IMR-90 (cell line): Measurements from ENCODE around the gene RRP1B. TPM values are rescaled to one million over a fixed set of nuclear protein-coding genes. Genes with fewer than 3 reads are reported as not detected.

Experiments used
- ATAC-seq: fragments of 200-7000 bp; cut with Tn5 transposase; 2 replicates; pipeline ENCODE4 v1.9.1; 2020; ENCODE audit warnings: low read depth, mild to moderate bottlenecking, moderate library complexity
- BruUV-seq: library from RNA; stranded (reverse); fragments of 400-500 nt; replicated peaks from 2 replicates; lab custom pipeline; 2021; lab: Mats Ljungman, UMichigan
- CTCF ChIA-PET: fragments of 300-600 bp; formaldehyde crosslinking; extraction: SDS; loops from one replicate; lab custom pipeline; 2021; ENCODE audit warnings: antibody characterized with exemption; lab: Yijun Ruan, JAX
- POLR2A ChIA-PET: fragments of 300-600 bp; sonication (Branson Sonifier 250); formaldehyde crosslinking; loops from one replicate; lab custom pipeline; 2022; ENCODE audit warnings: antibody characterized with exemption; ENCODE audit not compliant: unreplicated experiment; lab: Charles Lee
- DNase-seq: peaks from one replicate; pipeline ENCODE4 v3.0.0; 2013
- H2AFZ ChIP-seq: replicated peaks from 2 replicates; pipeline ENCODE3; 2013; ENCODE audit warnings: low read length, mild to moderate bottlenecking; ENCODE audit not compliant: poor library complexity
- H2AK5ac ChIP-seq: 2 replicates; pipeline ENCODE4 v1.6.1; 2013; ENCODE audit warnings: low read depth, low read length, inconsistent platforms
- H2AK9ac ChIP-seq: replicated peaks from 2 replicates; pipeline ENCODE3; 2013; ENCODE audit warnings: mild to moderate bottlenecking, low read depth, low read length, moderate library complexity; ENCODE audit not compliant: poor library complexity
- H2BK120ac ChIP-seq: 2 replicates; pipeline ENCODE4 v1.6.1; 2013; ENCODE audit warnings: low read depth, low read length, inconsistent platforms
- H2BK15ac ChIP-seq: 3 replicates; pipeline ENCODE4 v1.6.1; 2013; ENCODE audit warnings: low read depth, low read length, inconsistent platforms
- H2BK20ac ChIP-seq: 2 replicates; pipeline ENCODE4 v1.6.1; 2013; ENCODE audit warnings: low read depth, mild to moderate bottlenecking, inconsistent platforms, low read length, moderate library complexity
- H2BK5ac ChIP-seq: 2 replicates; pipeline ENCODE4 v1.6.1; 2013; ENCODE audit warnings: mild to moderate bottlenecking, low read depth, low read length, inconsistent platforms; ENCODE audit not compliant: poor library complexity, severe bottlenecking
- H3K14ac ChIP-seq: replicated peaks from 2 replicates; pipeline ENCODE4 v1.6.1; 2013; ENCODE audit warnings: low read depth, low read length, inconsistent platforms
- H3K18ac ChIP-seq: 2 replicates; pipeline ENCODE4 v1.6.1; 2013; ENCODE audit warnings: low read depth, low read length, control low read depth
- H3K23ac ChIP-seq: 2 replicates; pipeline ENCODE4 v1.6.1; 2013; ENCODE audit warnings: low read depth, low read length, inconsistent platforms
- H3K27ac ChIP-seq: 2 replicates; pipeline ENCODE4 v1.5.1; 2013; ENCODE audit warnings: mild to moderate bottlenecking, control low read depth, low read length; ENCODE audit not compliant: insufficient read depth
- H3K27me3 ChIP-seq: 2 replicates; pipeline ENCODE4 v1.6.1; 2013; ENCODE audit warnings: low read length; ENCODE audit not compliant: control insufficient read depth, insufficient read depth
- H3K36me3 ChIP-seq: 2 replicates; pipeline ENCODE4 v1.6.1; 2013; ENCODE audit warnings: low read length, mixed read lengths; ENCODE audit not compliant: control insufficient read depth, insufficient read depth
- H3K4ac ChIP-seq: 2 replicates; pipeline ENCODE4 v1.6.1; 2013; ENCODE audit warnings: low read depth, low read length, inconsistent platforms
- H3K4me1 ChIP-seq: 2 replicates; pipeline ENCODE4 v1.6.1; 2013; ENCODE audit warnings: low read length, mixed read lengths; ENCODE audit not compliant: control insufficient read depth, insufficient read depth
- H3K4me2 ChIP-seq: 2 replicates; pipeline ENCODE4 v1.6.1; 2013; ENCODE audit warnings: low read depth, mild to moderate bottlenecking, control low read depth, low read length, moderate library complexity
- H3K4me3 ChIP-seq: 2 replicates; pipeline ENCODE4 v1.5.1; 2013; ENCODE audit warnings: low read depth, mild to moderate bottlenecking, control low read depth, low read length, moderate library complexity; ENCODE audit not compliant: insufficient read depth
- H3K56ac ChIP-seq: 2 replicates; pipeline ENCODE4 v1.6.1; 2013; ENCODE audit warnings: low read length, inconsistent platforms; ENCODE audit not compliant: insufficient read depth; ENCODE audit errors: extremely low read depth
- H3K79me1 ChIP-seq, 2 experiments: 2 replicates each; pipeline ENCODE4 v1.6.1; 2013; ENCODE audit warnings: low read length in 2 of 2, inconsistent platforms in 1 of 2, low read depth in 1 of 2
- H3K9ac ChIP-seq: 2 replicates; pipeline ENCODE4 v1.6.1; 2013; ENCODE audit warnings: low read depth, low read length, control low read depth
- H3K9me1 ChIP-seq: 2 replicates; pipeline ENCODE4 v1.6.1; 2013; ENCODE audit warnings: low read length, inconsistent platforms; ENCODE audit not compliant: insufficient read depth
- H3K9me3 ChIP-seq: 2 replicates; pipeline ENCODE4 v1.6.1; 2013; ENCODE audit warnings: low read length; ENCODE audit not compliant: control insufficient read depth, insufficient read depth
- H4K20me1 ChIP-seq: 2 replicates; pipeline ENCODE4 v1.6.1; 2013; ENCODE audit warnings: low read length, inconsistent platforms; ENCODE audit not compliant: insufficient read depth
- H4K5ac ChIP-seq: 2 replicates; pipeline ENCODE4 v1.6.1; 2013; ENCODE audit warnings: mild to moderate bottlenecking, low read depth, low read length, control low read depth
- H4K8ac ChIP-seq, 2 experiments: 2 replicates each; pipeline ENCODE4 v1.6.1; 2013; ENCODE audit warnings: low read depth in 2 of 2, low read length in 2 of 2, control low read depth in 1 of 2, inconsistent platforms in 1 of 2
- H4K91ac ChIP-seq: 2 replicates; pipeline ENCODE4 v1.6.1; 2013; ENCODE audit warnings: low read depth, low read length, inconsistent platforms; ENCODE audit not compliant: insufficient read depth
- CEBPB ChIP-seq: IDR thresholded peaks from 2 replicates; pipeline ENCODE4 v1.6.1; 2012; ENCODE audit warnings: low read depth, low read length, improper control_type of control experiment
- CHD1 ChIP-seq: IDR thresholded peaks from 2 replicates; pipeline ENCODE4 v1.6.1; 2012; ENCODE audit warnings: low read depth, low read length, improper control_type of control experiment
- MAZ ChIP-seq: IDR thresholded peaks from 2 replicates; pipeline ENCODE4 v1.6.1; 2012; ENCODE audit warnings: low read depth, mild to moderate bottlenecking, low read length, improper control_type of control experiment, moderate library complexity, borderline replicate concordance
- NFE2L2 ChIP-seq: fragments of 150-350 bp; IDR thresholded peaks from 2 replicates; pipeline ENCODE4 v1.6.1; 2016; ENCODE audit warnings: low read depth, mild to moderate bottlenecking, low read length
- WGBS, 2 experiments: methylation state at CpG; one replicate each; pipeline versions ENCODE4 v1.1.5 to v1.1.7; 2013; ENCODE audit warnings: missing lambda C conversion rate in 2 of 2; ENCODE audit not compliant: insufficient read length in 1 of 2; ENCODE audit errors: extremely low coverage in 2 of 2; 5-methylcytosine and 5-hydroxymethylcytosine counted together
- dilution Hi-C: fragments of 300-500 bp; cut with HindIII; formaldehyde crosslinking; loops from one replicate; pipeline ENCODE4 v1.14.3; 2018; ENCODE audit warnings: low sequenced_read_pairs; ENCODE audit not compliant: unreplicated experiment
- in situ Hi-C: fragments of 300-500 bp; cut with MboI; formaldehyde crosslinking; loops from 3 replicates; pipeline ENCODE4 v1.14.3; 2019; ENCODE audit warnings: low sequenced_read_pairs, inconsistent platforms, mixed read lengths
- intact Hi-C: fragments of 100-400 bp; cut with micrococcal nuclease; formaldehyde crosslinking; loops from 2 replicates; pipeline ENCODE4 v1.10.0; 2022
- polyA plus RNA-seq, 3 experiments: library from polyadenylated mRNA; depleted of rRNA; stranded (reverse); fragments of >200 nt; gene quantifications; 2 replicates each; pipeline ENCODE4 v1.2.3, GENCODE V29; 2012; ENCODE audit warnings: low replicate concordance in 1 of 3
- total RNA-seq: library from RNA; depleted of rRNA; stranded (reverse); fragments of >200 nt; gene quantifications from 2 replicates; pipeline ENCODE4 v1.2.3, GENCODE V29; 2012
- TF ChIP-seq, protein P1 (sequence below): fragments of 150-350 bp; IDR thresholded peaks from 2 replicates; pipeline ENCODE4 v1.6.1; 2016; ENCODE audit warnings: low read depth, mild to moderate bottlenecking, low read length, moderate library complexity, borderline replicate concordance
- TF ChIP-seq, protein P2 (sequence below): conservative IDR thresholded peaks from 2 replicates; pipeline ENCODE4 v1.5.1; 2012; ENCODE audit warnings: mild to moderate bottlenecking, low read depth, low read length, improper control_type of control experiment

RRP1B gene
- total and polyA plus RNA-seq, 2 of the 4 experiments (the other 2 are of a cell fraction) = 11.1 to 16.1 TPM

DNA sequence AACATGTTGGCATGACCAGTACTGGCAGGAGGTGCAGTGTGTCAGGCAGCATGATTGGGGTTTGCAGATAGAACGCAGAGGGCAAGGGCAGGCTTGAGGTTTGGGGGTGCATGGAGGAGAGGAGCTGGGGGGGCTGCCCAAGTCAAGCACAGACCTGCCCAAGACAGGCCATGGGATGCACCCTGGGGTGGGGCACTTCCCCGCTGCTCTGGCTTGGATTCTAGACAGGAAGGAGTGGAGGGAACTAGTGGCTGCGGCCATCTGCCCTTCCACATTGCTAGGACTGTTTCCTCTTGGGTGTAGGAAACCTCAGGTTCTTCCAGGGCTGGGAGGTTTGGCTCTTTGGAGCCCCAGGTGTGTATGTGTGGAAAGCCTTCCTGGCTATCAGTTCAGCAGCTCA lies 62.6 kb downstream of the RRP1B start:
- no peak overlapping the region for H3K27ac ChIP-seq
- no peak overlapping the region for H2BK5ac ChIP-seq
- H4K20me1 ChIP-seq = peaks cover 46% of the 10 kb centered on the region
- H3K36me3 ChIP-seq = peaks cover 10% of the 10 kb centered on the region
- intact Hi-C loops (loop anchor here (10.0 kb wide), 1 partner anchor 57 kb away; no protein-coding TSS in a partner anchor), in situ Hi-C loops (no loop called here), dilution Hi-C loops (no loop called here)
- ChIA-PET POLR2A (no interaction called here), CTCF (no interaction called here)
- H2AFZ ChIP-seq = no peak overlapping the region
- TF ChIP-seq, protein P1, sequence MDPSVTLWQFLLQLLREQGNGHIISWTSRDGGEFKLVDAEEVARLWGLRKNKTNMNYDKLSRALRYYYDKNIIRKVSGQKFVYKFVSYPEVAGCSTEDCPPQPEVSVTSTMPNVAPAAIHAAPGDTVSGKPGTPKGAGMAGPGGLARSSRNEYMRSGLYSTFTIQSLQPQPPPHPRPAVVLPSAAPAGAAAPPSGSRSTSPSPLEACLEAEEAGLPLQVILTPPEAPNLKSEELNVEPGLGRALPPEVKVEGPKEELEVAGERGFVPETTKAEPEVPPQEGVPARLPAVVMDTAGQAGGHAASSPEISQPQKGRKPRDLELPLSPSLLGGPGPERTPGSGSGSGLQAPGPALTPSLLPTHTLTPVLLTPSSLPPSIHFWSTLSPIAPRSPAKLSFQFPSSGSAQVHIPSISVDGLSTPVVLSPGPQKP = no peak
- TF ChIP-seq MAZ (no peak), CHD1 (no peak), NFE2L2 (no peak), CEBPB (no peak)
- TF ChIP-seq, protein P2, sequence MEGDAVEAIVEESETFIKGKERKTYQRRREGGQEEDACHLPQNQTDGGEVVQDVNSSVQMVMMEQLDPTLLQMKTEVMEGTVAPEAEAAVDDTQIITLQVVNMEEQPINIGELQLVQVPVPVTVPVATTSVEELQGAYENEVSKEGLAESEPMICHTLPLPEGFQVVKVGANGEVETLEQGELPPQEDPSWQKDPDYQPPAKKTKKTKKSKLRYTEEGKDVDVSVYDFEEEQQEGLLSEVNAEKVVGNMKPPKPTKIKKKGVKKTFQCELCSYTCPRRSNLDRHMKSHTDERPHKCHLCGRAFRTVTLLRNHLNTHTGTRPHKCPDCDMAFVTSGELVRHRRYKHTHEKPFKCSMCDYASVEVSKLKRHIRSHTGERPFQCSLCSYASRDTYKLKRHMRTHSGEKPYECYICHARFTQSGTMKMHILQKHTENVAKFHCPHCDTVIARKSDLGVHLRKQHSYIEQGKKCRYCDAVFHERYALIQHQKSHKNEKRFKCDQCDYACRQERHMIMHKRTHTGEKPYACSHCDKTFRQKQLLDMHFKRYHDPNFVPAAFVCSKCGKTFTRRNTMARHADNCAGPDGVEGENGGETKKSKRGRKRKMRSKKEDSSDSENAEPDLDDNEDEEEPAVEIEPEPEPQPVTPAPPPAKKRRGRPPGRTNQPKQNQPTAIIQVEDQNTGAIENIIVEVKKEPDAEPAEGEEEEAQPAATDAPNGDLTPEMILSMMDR = no peak
- peak overlapping the region; percentile 32 for H3K23ac ChIP-seq
- no peak overlapping the region for H3K4ac ChIP-seq
- H3K4me3 ChIP-seq = no peak overlapping the region
- no peak overlapping the region for H2BK120ac ChIP-seq
- no peak overlapping the region for H3K4me2 ChIP-seq
- WGBS, 2 experiments = 100% methylated on average over 1 of the region's 3 CpGs; no CpG with 5 or more reads in 1 of the 2 experiments
- H3K4me1 ChIP-seq = peaks cover 21% of the 10 kb centered on the region
- H2BK20ac ChIP-seq = no peak overlapping the region
- H2BK15ac ChIP-seq = no peak overlapping the region
- no TSS peak for BruUV-seq
- ATAC-seq = no peak
- no peak overlapping the region for H2AK9ac ChIP-seq
- no peak for DNase-seq
- peaks cover 23% of the 10 kb centered on the region for H3K9me1 ChIP-seq
- H3K14ac ChIP-seq = no peak overlapping the region
- H3K27me3 ChIP-seq = no peaks in the 10 kb centered on the region
- H3K9me3 ChIP-seq = no peaks in the 10 kb centered on the region
- H3K9ac ChIP-seq = no peak overlapping the region
- H4K8ac ChIP-seq = no peak overlapping the region
- H4K91ac ChIP-seq = no peak overlapping the region
- H4K5ac ChIP-seq = no peak overlapping the region
- no peak overlapping the region for H3K18ac ChIP-seq
- peak overlapping the region; percentile 16; the same call in 1 of the 2 replicates for H2AK5ac ChIP-seq
- H3K79me1 ChIP-seq = peaks cover 15 to 63% of the 10 kb centered on the region in 2 experiments
- no peak overlapping the region for H3K56ac ChIP-seq
